SKM-1 treated with dmso at 0.1 percent for 144 hours (cell line): ENCODE results near the gene PLXDC1.

Experiments used
- DNase-seq: peaks from one replicate; lab custom pipeline; 2025; ENCODE audit not compliant: unreplicated experiment; lab: John Stamatoyannopoulos, UW

The PLXDC1 gene

GRCh38 chr17:39098588-39098987 lies 52.8 kb downstream of the PLXDC1 start:
- DNase-seq: peak; percentile 29

GRCh38 chr17:39097537-39097936 lies 53.9 kb downstream of the PLXDC1 start:
- DNase-seq: no peak

GRCh38 chr17:39097150-39097519 lies 54.3 kb downstream of the PLXDC1 start:
- DNase-seq: no peak

- peak; percentile 62 for DNase-seq
Observed at GRCh38 chr17:39096508-39097149, 54.8 kb downstream of the PLXDC1 start.

- no peak for DNase-seq
Observed at GRCh38 chr17:39095309-39095686, 56.1 kb downstream of the PLXDC1 start.

GRCh38 chr17:39094607-39095308 lies 56.7 kb downstream of the PLXDC1 start:
- no peak for DNase-seq

GRCh38 chr17:39092692-39093230 lies 58.7 kb downstream of the PLXDC1 start:
- DNase-seq: peak; percentile 31

- DNase-seq: no peak
Observed at GRCh38 chr17:39090908-39091665, 60.4 kb downstream of the PLXDC1 start.

- DNase-seq: no peak
Observed at GRCh38 chr17:39090400-39090799, 61.0 kb downstream of the PLXDC1 start.

GRCh38 chr17:39084558-39084957 lies 66.9 kb downstream of the PLXDC1 start:
- no peak for DNase-seq

GRCh38 chr17:39083270-39083669 lies 68.2 kb downstream of the PLXDC1 start:
- DNase-seq: no peak

- DNase-seq: no peak
Observed at GRCh38 chr17:39082482-39082881, 69.0 kb downstream of the PLXDC1 start.

- DNase-seq: no peak
Observed at GRCh38 chr17:39081851-39082250, 69.6 kb downstream of the PLXDC1 start.

- no peak for DNase-seq
Observed at GRCh38 chr17:39080421-39081078, 70.9 kb downstream of the PLXDC1 start.

- no peak for DNase-seq
Observed at GRCh38 chr17:39079836-39080235, 71.6 kb downstream of the PLXDC1 start.

GRCh38 chr17:39077866-39078265 lies 73.6 kb downstream of the PLXDC1 start:
- no peak for DNase-seq

GRCh38 chr17:39077252-39077651 lies 74.2 kb downstream of the PLXDC1 start:
- no peak for DNase-seq

GRCh38 chr17:39074676-39075075 lies 76.8 kb downstream of the PLXDC1 start:
- no peak for DNase-seq

- DNase-seq: no peak
Observed at GRCh38 chr17:39073916-39074315, 77.5 kb downstream of the PLXDC1 start.

- DNase-seq: no peak
Observed at GRCh38 chr17:39073353-39073752, 78.1 kb downstream of the PLXDC1 start.

- DNase-seq: no peak
Observed at GRCh38 chr17:39071573-39071972, 79.9 kb downstream of the PLXDC1 start.
